HL-60/S4 (cell line): ENCODE data around the gene AICDA.
"Not testable (repeated sequence)": the region's sequence is repeated elsewhere in the genome, so short reads cannot be mapped to it uniquely, and the experiment has no call there.

Experiments used
- in situ Hi-C: fragments of 300-500 bp; cut with MboI; formaldehyde crosslinking; loops from 2 replicates; pipeline ENCODE4 v1.14.3; 2022; ENCODE audit warnings: low sequenced_read_pairs

AICDA gene

DNA sequence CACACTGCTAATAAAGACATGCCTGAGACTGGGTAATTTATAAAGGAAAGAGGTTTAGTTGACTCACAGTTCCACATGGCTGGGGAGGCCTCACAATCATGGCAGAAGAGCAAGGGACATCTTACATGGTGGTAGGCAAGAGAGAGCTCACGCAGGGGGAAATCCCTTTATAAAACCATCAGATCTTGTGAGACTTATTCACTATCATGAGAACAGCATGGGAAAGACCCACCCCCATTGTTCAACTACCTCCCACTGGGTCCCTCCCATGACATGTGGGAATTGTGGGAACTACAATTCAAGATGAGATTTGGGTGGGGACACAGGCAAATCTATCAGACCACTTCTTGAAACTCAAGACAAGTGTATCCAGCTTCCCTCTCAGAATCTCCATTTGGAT is 1.2 kb upstream of the AICDA start:
- in situ Hi-C loops = not testable (repeated sequence)

DNA sequence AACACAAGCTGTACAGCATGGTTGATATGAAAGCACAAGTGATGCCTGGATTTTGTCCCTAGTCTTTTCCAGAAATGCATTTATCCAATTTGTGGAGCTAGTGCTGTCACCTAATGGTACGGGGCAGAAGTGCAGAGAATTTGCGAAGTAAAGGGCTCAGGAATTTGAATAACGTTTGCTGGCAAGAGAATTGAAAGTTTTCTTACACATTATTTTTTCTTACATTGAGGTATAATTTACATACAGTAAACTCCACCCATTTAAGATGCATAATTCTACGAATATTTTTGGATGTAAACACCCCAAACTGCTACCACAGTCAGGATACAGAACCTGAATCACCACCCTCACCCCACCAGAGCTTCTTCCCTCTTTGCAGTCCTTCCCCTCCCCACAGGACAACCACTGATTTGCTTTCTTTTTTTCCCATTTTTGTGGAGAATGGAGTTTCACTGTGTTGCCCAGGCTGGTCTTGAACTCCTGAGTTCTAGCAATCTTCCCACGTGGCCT is 3.5 kb downstream of the AICDA start:
- in situ Hi-C loops = no loop called here

DNA sequence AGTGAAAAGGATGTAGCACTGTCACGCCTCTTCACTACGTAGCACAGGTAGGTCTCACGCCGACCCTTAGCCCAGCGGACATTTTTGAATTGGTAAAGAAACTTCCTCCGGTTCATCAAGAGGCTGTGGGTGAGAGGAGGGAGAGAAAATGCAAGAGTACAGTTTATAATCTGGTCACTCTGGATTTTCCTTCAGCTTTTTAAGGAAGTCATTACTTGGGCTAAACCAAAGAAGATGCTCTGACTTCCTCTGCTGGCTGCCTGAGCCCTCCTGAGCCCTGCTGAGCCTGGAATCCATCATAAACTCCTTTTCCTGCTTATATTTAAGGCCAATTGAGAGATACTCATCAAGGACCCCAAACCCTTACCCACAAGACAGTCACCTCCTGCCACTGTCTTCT is 5.8 kb downstream of the AICDA start:
- in situ Hi-C loops = no loop called here

GRCh38 chr12:8605057-8605456 is 7.6 kb downstream of the AICDA start:
- in situ Hi-C loops = no loop called here

- in situ Hi-C loops = no loop called here
Measured at GRCh38 chr12:8603856-8604255, 8.8 kb downstream of the AICDA start.

DNA sequence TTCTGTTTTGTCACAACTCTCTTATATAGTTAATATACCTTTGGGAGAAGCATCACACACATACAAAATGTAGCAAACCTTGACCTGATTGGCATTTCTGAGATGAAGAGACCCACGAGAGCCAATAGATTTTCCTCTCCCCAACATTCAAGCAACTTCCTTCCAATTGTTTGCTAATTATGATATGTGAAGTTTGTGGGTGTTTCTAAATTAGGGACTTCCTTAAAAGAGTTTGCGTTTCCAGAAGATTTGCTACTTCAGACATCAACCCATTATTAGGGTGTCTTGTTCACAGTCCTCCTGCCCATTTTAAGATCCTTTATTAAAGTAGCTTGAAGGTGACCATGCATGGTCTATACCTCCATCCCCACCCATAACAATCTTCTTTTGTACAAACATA is 9.4 kb downstream of the AICDA start:
- in situ Hi-C loops = no loop called here

- in situ Hi-C loops = no loop called here
Measured at GRCh38 chr12:8596561-8596960, 16.1 kb downstream of the AICDA start.

GRCh38 chr12:8594072-8594471 is 18.6 kb downstream of the AICDA start:
- in situ Hi-C loops = no loop called here

- in situ Hi-C loops = no loop called here
Measured at GRCh38 chr12:8593246-8593645, 19.4 kb downstream of the AICDA start.

DNA sequence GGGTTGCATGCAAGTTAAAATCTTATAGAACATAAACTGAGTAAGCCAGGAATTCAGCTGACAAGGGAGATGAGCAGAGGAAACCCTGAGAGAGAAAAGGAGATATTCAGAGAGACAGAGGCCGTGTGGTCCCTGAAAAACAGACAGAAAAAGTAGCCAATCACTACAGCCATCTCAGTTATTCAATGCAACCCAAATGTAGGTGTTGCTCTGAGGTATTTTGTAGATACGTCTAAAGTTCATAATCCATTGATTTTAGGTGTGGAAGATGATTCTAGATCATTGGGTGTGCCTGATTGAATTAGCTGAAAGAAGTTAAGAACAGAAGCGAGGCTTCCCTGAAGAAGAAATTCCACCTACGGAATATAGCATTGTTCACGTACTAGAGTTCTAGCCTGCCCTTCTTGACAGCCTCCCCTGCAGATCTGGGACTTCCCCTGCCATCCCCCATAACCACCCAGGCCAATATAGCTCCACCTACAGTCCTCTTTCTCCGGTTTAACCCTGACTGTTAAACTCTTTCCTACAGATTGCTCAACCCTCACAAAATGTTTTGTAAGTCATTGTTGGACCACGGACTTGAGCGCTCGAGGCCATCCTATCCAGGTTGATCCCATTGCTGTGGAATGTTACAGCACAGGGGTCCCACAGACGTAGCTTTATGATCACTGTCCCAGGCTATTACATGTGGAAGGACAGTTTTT is 21.7 kb downstream of the AICDA start:
- in situ Hi-C loops = no loop called here

DNA sequence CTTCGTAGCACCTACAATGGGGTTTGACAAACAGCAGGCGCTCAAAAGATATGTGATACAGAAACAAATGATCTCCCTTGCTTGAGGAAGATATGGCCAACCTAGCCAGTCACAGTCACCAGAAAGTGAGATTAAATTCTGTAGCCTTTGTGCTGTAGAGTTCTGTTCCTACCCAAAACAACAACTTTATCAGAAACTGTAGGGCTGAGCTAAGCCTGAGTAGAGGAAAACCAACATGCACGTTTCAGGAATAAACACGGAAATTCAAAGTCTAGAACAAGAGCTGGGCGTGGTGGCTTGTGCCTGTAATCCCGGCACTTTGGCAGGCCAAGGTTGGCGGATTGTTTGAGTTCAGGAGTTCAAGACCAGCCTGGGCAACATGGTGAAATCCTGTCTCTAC is 23.0 kb downstream of the AICDA start:
- in situ Hi-C loops = no loop called here

- in situ Hi-C loops = not testable (repeated sequence)
Measured at GRCh38 chr12:8584478-8584877, 28.2 kb downstream of the AICDA start.

GRCh38 chr12:8584004-8584403 is 28.7 kb downstream of the AICDA start:
- in situ Hi-C loops = no loop called here

DNA sequence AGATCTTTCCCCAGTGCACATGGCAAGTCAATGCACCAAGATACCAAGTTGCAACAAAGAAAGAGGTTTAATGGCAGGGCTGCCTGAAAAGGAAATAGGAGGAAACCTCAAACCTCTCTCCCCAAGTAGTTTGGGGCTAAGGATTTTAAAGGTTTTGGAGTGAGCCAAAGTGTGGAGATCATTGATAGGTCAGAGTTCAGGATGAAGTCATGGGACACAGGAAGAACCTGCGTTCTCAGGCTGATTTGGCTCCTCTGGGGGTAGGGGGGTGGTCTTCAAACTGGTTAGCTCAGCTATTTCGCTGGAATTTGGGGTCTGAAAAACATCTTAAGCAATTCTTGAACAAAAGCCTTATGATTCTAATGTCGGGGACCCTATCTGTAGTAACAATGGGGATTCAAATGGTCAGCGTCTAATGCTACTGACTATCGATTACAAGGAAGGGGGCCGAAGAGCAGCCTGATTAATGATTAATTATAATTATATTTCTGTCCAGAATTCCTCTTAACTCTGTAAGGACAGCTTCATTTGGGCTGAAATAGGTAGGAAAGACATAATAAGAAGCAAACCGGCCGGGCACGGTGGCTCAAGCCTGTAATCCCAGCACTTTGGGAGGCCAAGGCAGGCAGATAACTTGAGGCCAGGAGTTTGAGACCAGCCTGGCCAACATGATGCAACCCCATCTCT is 31.4 kb downstream of the AICDA start:
- in situ Hi-C loops = no loop called here

DNA sequence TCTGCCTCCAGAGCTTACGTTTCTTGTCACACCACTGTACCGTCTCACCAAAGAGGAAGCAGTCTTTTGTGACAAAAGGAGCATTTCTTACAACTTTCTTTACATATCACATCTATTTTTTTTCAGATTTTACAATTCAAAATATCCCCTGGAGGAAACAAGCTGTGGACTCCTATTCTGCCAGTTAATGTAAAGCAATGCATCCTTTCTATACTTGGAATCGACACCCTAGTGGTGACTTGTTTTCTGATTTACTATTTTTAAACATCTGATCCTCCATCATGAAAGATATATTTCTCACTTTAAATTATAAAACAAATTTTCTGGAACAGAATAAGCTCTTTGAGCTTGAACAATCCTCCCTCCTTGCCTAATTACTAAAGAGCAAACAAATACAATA is 34.8 kb downstream of the AICDA start:
- in situ Hi-C loops = no loop called here

DNA sequence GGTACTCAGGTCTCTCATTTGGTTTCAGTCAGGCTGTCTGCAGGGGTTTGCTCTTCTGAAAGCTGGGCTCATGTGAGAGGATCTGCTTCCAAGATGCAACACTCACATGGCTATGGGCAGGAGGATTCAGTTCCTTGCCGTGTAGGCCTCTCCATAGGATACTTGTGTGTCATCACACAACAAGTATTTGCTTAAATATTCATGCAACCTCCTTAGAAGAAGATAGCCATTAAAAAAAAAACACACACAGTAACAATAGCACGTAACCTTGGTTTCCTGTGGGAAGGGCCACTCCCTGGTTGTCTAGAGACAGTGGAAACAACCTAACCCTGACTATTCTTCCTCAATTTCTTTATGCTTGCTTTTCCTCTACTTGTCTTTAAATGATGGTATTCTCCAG is 40.2 kb downstream of the AICDA start:
- in situ Hi-C loops = no loop called here

DNA sequence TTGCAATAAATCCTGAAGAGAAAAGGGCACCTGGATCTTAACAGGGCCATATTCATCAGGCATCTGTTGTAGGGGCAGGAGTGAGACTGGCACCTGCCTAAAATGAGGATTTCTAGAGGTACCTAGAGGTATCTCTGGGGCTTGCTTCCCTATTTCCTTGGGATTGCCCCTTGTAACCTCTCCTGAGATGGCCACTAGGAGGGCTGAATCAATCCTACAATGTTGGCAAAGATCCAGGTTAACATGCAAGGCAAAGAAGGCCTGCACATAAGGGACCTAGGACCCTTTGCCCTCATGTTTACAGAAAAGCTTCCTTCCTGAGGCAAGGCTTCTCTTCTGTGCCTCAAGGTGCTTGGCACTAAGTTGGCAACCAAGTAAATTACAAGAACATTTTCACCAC is 46.1 kb downstream of the AICDA start:
- in situ Hi-C loops = no loop called here

GRCh38 chr12:8566052-8566451 is 46.6 kb downstream of the AICDA start:
- in situ Hi-C loops = not testable (repeated sequence)

DNA sequence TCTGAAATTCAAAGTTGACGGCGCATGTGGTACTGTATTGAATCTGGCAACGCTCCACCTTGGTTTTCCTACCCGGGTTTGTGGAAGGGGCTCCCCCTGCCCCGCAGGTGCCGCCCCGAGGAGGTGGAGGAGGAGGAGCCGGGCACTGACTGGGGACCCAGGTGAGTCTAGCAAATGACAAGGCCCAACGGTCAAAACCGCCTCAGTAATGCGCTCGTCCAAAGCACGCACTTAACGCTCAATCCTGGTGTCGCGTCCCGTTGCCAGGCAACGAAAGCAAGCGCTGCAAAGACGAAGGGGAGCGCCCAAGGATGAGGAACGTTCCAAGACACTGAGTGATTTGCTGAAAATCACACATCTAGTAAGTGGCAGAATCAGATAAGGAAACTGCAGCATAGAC is 48.0 kb downstream of the AICDA start:
- in situ Hi-C loops = no loop called here

GRCh38 chr12:8563356-8563755 is 49.3 kb downstream of the AICDA start:
- in situ Hi-C loops = no loop called here

DNA sequence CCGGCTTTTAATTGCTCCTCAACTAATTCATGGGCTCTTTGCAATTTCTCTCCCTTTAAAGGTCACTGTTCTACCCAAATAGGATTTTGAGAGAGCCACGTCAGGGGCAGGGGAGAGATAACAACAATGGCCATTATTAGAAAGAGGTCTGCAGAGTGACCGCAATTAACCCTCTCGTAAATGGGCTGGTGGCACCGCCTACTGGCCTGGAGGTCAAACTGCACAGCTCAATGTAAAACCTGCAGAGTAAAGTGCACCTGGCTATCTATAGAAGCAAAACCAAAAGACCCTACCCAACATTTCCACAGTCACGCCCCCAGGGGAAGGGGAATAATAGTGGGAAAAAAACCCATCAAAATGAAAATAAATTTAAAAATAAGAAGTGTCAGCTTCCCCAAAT is 50.3 kb downstream of the AICDA start:
- in situ Hi-C loops = no loop called here

DNA sequence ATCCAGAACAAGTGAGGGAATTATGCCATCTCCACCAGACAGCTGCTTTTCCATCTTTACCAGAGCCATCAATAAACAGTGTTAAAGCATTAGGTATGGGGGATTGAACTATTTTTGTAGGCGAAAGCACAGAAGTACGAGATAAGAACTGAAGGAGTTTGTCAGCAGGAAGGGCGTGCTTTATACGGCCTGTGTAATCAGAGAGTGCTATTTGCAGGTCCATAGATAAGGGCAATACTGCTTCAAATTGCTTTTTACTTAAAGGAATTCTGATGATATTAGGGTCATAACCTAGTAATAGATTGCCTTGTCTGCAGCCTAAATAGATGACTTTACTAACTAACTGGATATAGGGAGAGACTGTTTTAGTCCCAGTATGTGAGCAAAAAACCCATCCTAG is 51.6 kb downstream of the AICDA start:
- in situ Hi-C loops = no loop called here

DNA sequence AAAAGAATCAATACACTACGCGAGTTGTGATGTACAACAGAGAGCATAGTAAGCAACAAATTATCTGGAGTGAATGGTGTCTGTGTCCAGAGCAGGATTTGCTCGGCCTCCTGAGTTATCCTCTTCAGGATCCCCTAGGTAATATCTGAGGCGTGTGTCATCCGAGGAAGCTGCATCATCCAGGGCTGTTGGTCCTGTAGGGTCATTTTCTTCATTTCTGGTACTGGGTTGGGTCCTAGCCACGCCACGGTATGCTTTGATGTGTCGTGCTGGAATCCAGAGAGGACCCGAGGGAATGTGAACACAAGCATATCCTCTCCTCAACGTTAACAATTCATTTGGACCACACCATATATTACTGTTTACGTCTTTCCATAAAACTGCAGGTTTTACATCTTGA is 53.0 kb downstream of the AICDA start:
- in situ Hi-C loops = no loop called here
